Hepatocyte (in vitro differentiated cells): ENCODE results near the gene OPN1MW. TPM values are rescaled to one million over a fixed set of nuclear protein-coding genes. Genes with fewer than 3 reads are reported as not detected.
"Not testable (repeated sequence)": the region's sequence is repeated elsewhere in the genome, so short reads cannot be mapped to it uniquely, and the experiment has no call there.

Experiments used
- DNase-seq: peaks from one replicate; pipeline ENCODE4 v3.0.0-alpha.2; 2016; ENCODE audit warnings: low spot score
- H2AFZ ChIP-seq: fragments of 200-600 bp; sonication (generic); 2 replicates; pipeline ENCODE4 v1.6.0; 2016; ENCODE audit warnings: antibody characterized with exemption, mild to moderate bottlenecking
- H3K27ac ChIP-seq: fragments of 200-600 bp; sonication (generic); 2 replicates; pipeline ENCODE4 v1.5.1; 2016; ENCODE audit warnings: mild to moderate bottlenecking
- H3K27me3 ChIP-seq: fragments of 200-600 bp; sonication (generic); 2 replicates; pipeline ENCODE4 v1.6.1; 2016
- H3K36me3 ChIP-seq: fragments of 200-600 bp; sonication (generic); replicated peaks from 2 replicates; pipeline ENCODE4 v1.5.1; 2016; ENCODE audit warnings: low read depth; ENCODE audit not compliant: insufficient read depth
- H3K4me1 ChIP-seq: fragments of 200-600 bp; sonication (generic); 2 replicates; pipeline ENCODE4 v1.5.1; 2016; ENCODE audit warnings: mild to moderate bottlenecking, moderate library complexity; ENCODE audit not compliant: insufficient read depth
- H3K4me2 ChIP-seq: fragments of 200-600 bp; sonication (generic); 2 replicates; pipeline ENCODE4 v1.6.0; 2016
- H3K4me3 ChIP-seq: fragments of 200-600 bp; sonication (generic); 2 replicates; pipeline ENCODE4 v1.5.1; 2016; ENCODE audit warnings: mild to moderate bottlenecking
- H3K79me2 ChIP-seq: fragments of 200-600 bp; sonication (generic); 2 replicates; pipeline ENCODE4 v1.6.0; 2017; ENCODE audit warnings: mild to moderate bottlenecking
- H3K9me2 ChIP-seq: fragments of 200-600 bp; sonication (generic); replicated peaks from 2 replicates; pipeline ENCODE4 v1.6.0; 2017; ENCODE audit warnings: mild to moderate bottlenecking; ENCODE audit not compliant: insufficient read depth
- H3K9me3 ChIP-seq: fragments of 200-600 bp; sonication (generic); 2 replicates; pipeline ENCODE4 v1.5.1; 2016; ENCODE audit warnings: low read depth, mild to moderate bottlenecking
- H4K20me1 ChIP-seq: fragments of 200-600 bp; sonication (generic); 2 replicates; pipeline ENCODE4 v1.6.0; 2016; ENCODE audit warnings: mild to moderate bottlenecking; ENCODE audit not compliant: insufficient read depth, poor library complexity, severe bottlenecking
- WGBS: methylation state at CpG from one replicate; pipeline ENCODE4 v1.1.6; 2016; ENCODE audit warnings: low lambda C conversion rate; ENCODE audit errors: missing lambda C conversion rate; 5-methylcytosine and 5-hydroxymethylcytosine counted together
- polyA plus RNA-seq: library from polyadenylated mRNA; unstranded; fragments of >200 nt; fragmentation: Nextera tagmentation; extraction: Ambion mirVana; gene quantifications from 2 replicates; pipeline ENCODE4 v1.2.1, GENCODE V29; 2016
- total RNA-seq: library from RNA; depleted of rRNA; stranded (reverse); fragments of >200 nt; gene quantifications from 2 replicates; pipeline ENCODE4 v1.2.3, GENCODE V29; 2014

OPN1MW gene
- total and polyA plus RNA-seq, 2 experiments from 2014 or later: not detected

- no CpG with 5 or more reads among the region's 11 CpGs for WGBS
- not testable (repeated sequence) for H3K9me2 ChIP-seq, H3K4me3 ChIP-seq, H3K79me2 ChIP-seq, H3K9me3 ChIP-seq, DNase-seq, H4K20me1 ChIP-seq, H3K4me2 ChIP-seq, H3K36me3 ChIP-seq, H3K27me3 ChIP-seq, H3K27ac ChIP-seq, H2AFZ ChIP-seq, H3K4me1 ChIP-seq
Observed at GRCh38 chrX:154172535-154172943, 9.9 kb upstream of the OPN1MW start.

GRCh38 chrX:154174356-154174755 lies 8.0 kb upstream of the OPN1MW start:
- not testable (repeated sequence) for H3K9me3 ChIP-seq, H4K20me1 ChIP-seq, H3K27me3 ChIP-seq, H3K36me3 ChIP-seq, DNase-seq, H3K4me3 ChIP-seq, H3K27ac ChIP-seq, H3K4me1 ChIP-seq, H2AFZ ChIP-seq, H3K9me2 ChIP-seq, H3K79me2 ChIP-seq, H3K4me2 ChIP-seq
- WGBS: no CpG with 5 or more reads among the region's 10 CpGs

GRCh38 chrX:154183794-154184193 lies 1.4 kb downstream of the OPN1MW start:
- H3K4me3 ChIP-seq, H3K79me2 ChIP-seq, H2AFZ ChIP-seq, H3K9me3 ChIP-seq, DNase-seq, H4K20me1 ChIP-seq, H3K4me2 ChIP-seq, H3K27ac ChIP-seq, H3K36me3 ChIP-seq, H3K4me1 ChIP-seq, H3K27me3 ChIP-seq, H3K9me2 ChIP-seq: not testable (repeated sequence)
- no CpG with 5 or more reads among the region's 8 CpGs for WGBS

- H2AFZ ChIP-seq: not testable (repeated sequence)
- no CpG with 5 or more reads among the region's 8 CpGs for WGBS
Observed at GRCh38 chrX:154192846-154193245, 10.4 kb downstream of the OPN1MW start.

GRCh38 chrX:154194316-154194715 lies 11.9 kb downstream of the OPN1MW start:
- not testable (repeated sequence) for H2AFZ ChIP-seq, H3K9me3 ChIP-seq

More at GRCh38 chrX:154192846-154193245, 10.4 kb downstream of the OPN1MW start:
- not testable (repeated sequence) for H3K4me3 ChIP-seq, H3K27me3 ChIP-seq, H3K36me3 ChIP-seq, DNase-seq, H3K9me2 ChIP-seq, H3K4me2 ChIP-seq, H3K79me2 ChIP-seq, H4K20me1 ChIP-seq, H3K9me3 ChIP-seq, H3K4me1 ChIP-seq, H3K27ac ChIP-seq

GRCh38 chrX:154196466-154196865 lies 14.1 kb downstream of the OPN1MW start:
- not testable (repeated sequence) for DNase-seq, H3K9me3 ChIP-seq, H4K20me1 ChIP-seq, H3K27ac ChIP-seq, H3K4me2 ChIP-seq, H3K4me3 ChIP-seq, H3K9me2 ChIP-seq, H3K4me1 ChIP-seq, H2AFZ ChIP-seq, H3K27me3 ChIP-seq, H3K36me3 ChIP-seq, H3K79me2 ChIP-seq
- no CpG with 5 or more reads among the region's 15 CpGs for WGBS

More at GRCh38 chrX:154194316-154194715, 11.9 kb downstream of the OPN1MW start:
- H4K20me1 ChIP-seq, H3K27ac ChIP-seq, H3K27me3 ChIP-seq, H3K4me1 ChIP-seq, H3K4me2 ChIP-seq, H3K36me3 ChIP-seq, H3K4me3 ChIP-seq, H3K9me2 ChIP-seq, DNase-seq, H3K79me2 ChIP-seq: not testable (repeated sequence)
- WGBS: no CpG with 5 or more reads among the region's 2 CpGs

- not testable (repeated sequence) for H3K36me3 ChIP-seq, DNase-seq, H3K27me3 ChIP-seq, H4K20me1 ChIP-seq, H3K9me2 ChIP-seq, H3K4me2 ChIP-seq, H3K79me2 ChIP-seq, H2AFZ ChIP-seq, H3K27ac ChIP-seq, H3K4me3 ChIP-seq, H3K9me3 ChIP-seq, H3K4me1 ChIP-seq
- WGBS: no CpG with 5 or more reads among the region's 21 CpGs
Observed at GRCh38 chrX:154209670-154210418, 27.4 kb downstream of the OPN1MW start.

GRCh38 chrX:154211057-154211456 lies 28.7 kb downstream of the OPN1MW start:
- not testable (repeated sequence) for H3K4me2 ChIP-seq, H3K9me2 ChIP-seq, H3K79me2 ChIP-seq, H3K4me3 ChIP-seq, H3K9me3 ChIP-seq, H3K36me3 ChIP-seq, H3K27me3 ChIP-seq, H4K20me1 ChIP-seq, H3K27ac ChIP-seq, H2AFZ ChIP-seq, DNase-seq, H3K4me1 ChIP-seq
- WGBS: 86% methylated on average over 5 of the region's 9 CpGs

- H3K27ac ChIP-seq, H3K79me2 ChIP-seq, H3K4me3 ChIP-seq, H3K9me3 ChIP-seq, H3K4me1 ChIP-seq, H3K27me3 ChIP-seq, H4K20me1 ChIP-seq, H3K4me2 ChIP-seq, H3K9me2 ChIP-seq, DNase-seq, H2AFZ ChIP-seq, H3K36me3 ChIP-seq: not testable (repeated sequence)
- WGBS: no CpG with 5 or more reads among the region's 10 CpGs
Observed at GRCh38 chrX:154211499-154211898, 29.1 kb downstream of the OPN1MW start.
